GM13977 (cell line): ENCODE measurements around the gene FAM98C.
"Not testable (repeated sequence)": the region's sequence is repeated elsewhere in the genome, so short reads cannot be mapped to it uniquely, and the experiment has no call there.

ENCODE experiments used
- DNase-seq: peaks from one replicate; pipeline ENCODE4 v3.0.0; 2012; ENCODE audit warnings: low spot score
- in situ Hi-C: fragments of 300-500 bp; cut with MboI; formaldehyde crosslinking; loops from one replicate; pipeline ENCODE4 v1.12.0; 2022; ENCODE audit warnings: low sequenced_read_pairs, low pct_unique_long_range_greater_than_20kb, mixed read lengths, inconsistent platforms; ENCODE audit not compliant: unreplicated experiment
- TF ChIP-seq, protein P1 (sequence below): IDR thresholded peaks from 2 replicates; pipeline ENCODE4 v1.5.1; 2012; ENCODE audit warnings: mild to moderate bottlenecking, control low read depth; ENCODE audit not compliant: insufficient read depth; ENCODE audit errors: extremely low read depth, missing control alignments

FAM98C gene

DNA sequence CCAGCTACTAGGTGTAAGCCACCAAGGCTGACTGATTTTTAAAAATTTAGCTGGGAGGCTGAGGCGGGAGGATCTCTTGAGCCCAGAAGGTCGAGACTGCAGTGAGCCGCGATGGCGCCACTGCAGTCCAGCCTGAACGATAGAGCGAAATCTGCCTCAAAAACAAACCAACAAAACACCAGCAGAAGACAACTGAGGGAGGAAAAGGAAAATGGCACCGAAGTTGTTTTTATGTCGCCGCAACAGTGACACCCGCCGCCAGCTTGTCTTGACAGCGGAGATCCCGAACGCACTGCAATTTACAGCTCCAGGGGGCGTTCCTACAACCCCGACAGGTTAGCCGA lies 298 bp upstream of the FAM98C start:
- no peak for DNase-seq
- in situ Hi-C loops = loop anchor here (25.0 kb wide), 1 partner anchor 535 kb away; the partner anchor contains the start of genes MRPS12 and SARS2
- TF ChIP-seq, protein P1, sequence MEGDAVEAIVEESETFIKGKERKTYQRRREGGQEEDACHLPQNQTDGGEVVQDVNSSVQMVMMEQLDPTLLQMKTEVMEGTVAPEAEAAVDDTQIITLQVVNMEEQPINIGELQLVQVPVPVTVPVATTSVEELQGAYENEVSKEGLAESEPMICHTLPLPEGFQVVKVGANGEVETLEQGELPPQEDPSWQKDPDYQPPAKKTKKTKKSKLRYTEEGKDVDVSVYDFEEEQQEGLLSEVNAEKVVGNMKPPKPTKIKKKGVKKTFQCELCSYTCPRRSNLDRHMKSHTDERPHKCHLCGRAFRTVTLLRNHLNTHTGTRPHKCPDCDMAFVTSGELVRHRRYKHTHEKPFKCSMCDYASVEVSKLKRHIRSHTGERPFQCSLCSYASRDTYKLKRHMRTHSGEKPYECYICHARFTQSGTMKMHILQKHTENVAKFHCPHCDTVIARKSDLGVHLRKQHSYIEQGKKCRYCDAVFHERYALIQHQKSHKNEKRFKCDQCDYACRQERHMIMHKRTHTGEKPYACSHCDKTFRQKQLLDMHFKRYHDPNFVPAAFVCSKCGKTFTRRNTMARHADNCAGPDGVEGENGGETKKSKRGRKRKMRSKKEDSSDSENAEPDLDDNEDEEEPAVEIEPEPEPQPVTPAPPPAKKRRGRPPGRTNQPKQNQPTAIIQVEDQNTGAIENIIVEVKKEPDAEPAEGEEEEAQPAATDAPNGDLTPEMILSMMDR = peak; percentile 13

DNA sequence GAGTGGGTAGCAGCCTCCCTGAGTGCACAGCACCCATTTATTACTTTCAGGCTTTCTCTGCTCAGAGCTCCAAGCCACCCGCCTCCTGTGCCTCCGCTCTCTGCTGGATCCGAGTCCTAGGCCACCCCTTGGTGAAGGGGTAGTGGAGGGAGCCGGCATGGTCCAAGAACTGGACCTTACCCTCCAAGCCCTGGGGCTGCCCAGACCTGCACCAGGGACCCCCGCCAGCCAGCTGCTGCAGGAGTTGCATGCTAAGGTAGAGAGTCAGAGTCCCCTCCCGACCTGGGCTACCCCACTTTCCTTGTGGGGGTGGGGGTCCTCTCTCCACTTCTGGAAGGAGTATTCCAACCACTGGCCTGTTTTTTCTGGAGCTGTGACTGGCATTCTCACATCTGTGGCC lies 2.0 kb downstream of the FAM98C start:
- DNase-seq = no peak
- in situ Hi-C loops = loop anchor here (25.0 kb wide), 1 partner anchor 532 kb away; the partner anchor contains the start of genes MRPS12 and SARS2
- TF ChIP-seq, protein P1 = no peak

DNA sequence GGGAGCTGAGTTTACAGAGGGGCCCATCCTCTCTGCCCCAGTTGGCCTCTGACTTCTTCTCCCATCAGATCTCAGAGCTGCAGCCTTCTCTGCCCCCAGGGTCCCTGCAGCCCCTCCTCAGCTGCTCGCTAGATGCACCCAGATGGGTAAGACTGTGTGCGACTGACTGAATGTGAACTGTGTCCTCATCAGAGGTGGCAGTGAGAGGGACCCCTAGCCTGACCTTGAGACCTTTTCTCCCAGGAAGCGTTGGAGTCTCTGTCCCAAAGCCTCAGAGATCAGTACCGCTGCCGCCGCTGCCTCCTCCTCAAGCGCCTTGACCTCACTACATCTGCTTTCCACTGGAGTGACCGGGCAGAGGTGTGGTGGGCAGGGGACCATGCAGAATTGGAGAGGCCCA lies 2.4 kb downstream of the FAM98C start:
- TF ChIP-seq, protein P1 = no peak

DNA sequence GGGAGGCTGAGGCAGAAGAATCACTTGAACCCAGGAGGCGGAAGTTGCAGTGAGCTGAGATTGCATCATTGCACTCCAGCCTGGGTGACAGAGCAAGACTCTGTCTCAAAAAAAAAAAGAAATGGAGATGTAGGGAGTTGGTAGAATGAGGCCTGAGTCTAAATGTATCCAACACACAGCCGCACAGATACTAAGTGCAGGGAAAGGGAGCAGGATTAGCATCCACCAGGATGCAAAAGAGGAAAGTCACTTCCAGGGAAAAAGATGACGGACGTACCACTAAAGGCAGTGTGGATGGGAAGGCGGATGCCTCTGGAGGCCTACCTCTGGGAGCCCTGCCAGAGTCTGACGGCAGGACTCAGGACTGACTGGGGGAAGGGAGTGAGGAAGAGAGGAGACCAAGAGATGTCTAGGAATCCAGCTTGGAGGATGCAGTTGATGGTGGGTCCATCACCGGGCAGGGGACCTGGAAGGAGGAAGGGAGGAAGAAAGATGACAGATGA lies 6.8 kb downstream of the FAM98C start:
- TF ChIP-seq, protein P1 = no peak
- no peak for DNase-seq
- in situ Hi-C loops = loop anchor here (25.0 kb wide), 1 partner anchor 528 kb away; the partner anchor contains the start of genes MRPS12 and SARS2

More for the DNA sequence above, 2.4 kb downstream of the FAM98C start:
- in situ Hi-C loops = loop anchor here (25.0 kb wide), 1 partner anchor 532 kb away; the partner anchor contains the start of genes MRPS12 and SARS2
- no peak for DNase-seq

DNA sequence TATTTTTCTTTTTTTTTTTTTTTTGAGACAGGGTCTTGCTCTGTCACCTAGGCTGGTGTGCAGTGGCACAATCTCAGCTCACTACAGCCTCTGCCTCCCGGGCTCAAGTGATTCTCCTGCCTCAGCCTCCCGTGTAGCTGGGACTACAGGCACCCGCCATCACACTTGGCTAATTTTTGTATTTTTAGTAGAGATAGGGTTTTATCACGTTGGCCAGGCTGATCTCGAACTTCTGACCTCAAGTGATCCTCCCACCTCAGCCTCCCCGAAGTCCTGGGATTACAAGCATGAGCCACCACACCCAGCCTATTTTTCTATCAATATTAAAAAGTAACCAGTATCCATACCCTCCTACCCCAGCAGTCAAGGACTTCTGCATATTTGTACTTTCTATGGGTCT lies 7.5 kb downstream of the FAM98C start:
- in situ Hi-C loops = loop anchor here (25.0 kb wide), 1 partner anchor 527 kb away; the partner anchor contains the start of genes MRPS12 and SARS2
- DNase-seq = not testable (repeated sequence)

DNA sequence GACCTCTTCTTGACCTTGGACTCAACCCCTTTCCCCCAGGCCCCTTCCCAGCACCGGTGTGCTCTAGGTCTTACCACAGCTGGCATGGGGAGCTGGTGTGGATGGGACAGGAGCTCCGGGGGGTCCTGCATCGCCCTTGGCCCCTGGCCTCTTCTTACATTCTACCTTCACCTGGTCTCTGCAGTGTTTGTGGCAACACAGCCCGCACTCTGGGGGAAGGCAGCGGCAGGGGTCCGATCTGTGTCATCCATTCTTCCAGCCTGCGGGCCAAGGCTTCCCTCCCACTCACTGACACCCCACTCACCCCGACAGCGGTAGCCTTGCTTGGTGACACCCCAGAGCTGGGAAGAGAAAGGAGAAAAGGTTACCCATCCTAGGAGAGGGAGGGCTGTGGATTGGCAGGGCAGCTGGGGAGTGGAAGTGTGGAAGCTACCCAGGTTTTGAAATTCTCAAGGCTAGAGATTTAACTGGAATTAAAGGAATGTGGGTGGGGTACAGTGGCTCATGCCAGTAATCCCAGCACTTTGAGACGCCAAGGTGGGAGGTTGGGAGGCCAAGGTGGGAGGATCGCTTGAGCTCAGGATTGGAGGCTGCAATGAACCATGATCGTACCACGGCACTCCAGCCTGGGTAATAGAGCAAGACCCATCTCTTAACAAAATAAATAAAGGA lies 8.3 kb downstream of the FAM98C start:
- in situ Hi-C loops = loop anchor here (25.0 kb wide), 1 partner anchor 526 kb away; the partner anchor contains the start of genes MRPS12 and SARS2
- DNase-seq = no peak
- TF ChIP-seq, protein P1 = no peak

DNA sequence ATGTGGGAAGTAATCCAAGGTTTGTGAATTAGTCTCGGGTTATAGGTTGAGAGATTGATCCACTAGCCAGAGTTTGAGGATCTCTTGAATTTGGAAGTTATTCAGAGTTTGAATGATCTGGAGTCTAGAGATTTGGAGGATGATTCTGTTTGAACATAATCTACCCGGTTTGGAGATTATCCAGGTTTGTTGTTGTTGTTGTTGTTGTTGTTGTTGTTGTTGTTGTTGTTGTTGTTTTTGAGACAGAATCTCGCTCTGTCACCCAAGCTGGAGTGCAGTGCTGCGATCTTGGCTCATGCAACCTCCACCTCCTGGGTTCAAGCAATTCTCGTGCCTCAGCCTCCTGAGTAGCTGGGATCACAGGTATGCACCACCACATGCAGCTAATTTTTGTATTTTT lies 9.0 kb downstream of the FAM98C start:
- in situ Hi-C loops = loop anchor here (25.0 kb wide), 1 partner anchor 525 kb away; the partner anchor contains the start of genes MRPS12 and SARS2

More for the DNA sequence above, 9.0 kb downstream of the FAM98C start:
- not testable (repeated sequence) for DNase-seq
